DMS114 treated with DMSO at 0.1 percent for 48 hours (cell line): ENCODE results near the gene ZNF613.
"Not testable (repeated sequence)": the region's sequence is repeated elsewhere in the genome, so short reads cannot be mapped to it uniquely, and the experiment has no call there.

Source experiments
- DNase-seq: peaks from one replicate; lab custom pipeline; 2025; ENCODE audit not compliant: unreplicated experiment; lab: John Stamatoyannopoulos, UW

The ZNF613 gene

GRCh38 chr19:51926784-51927741 lies at the start of gene ZNF613:
Gene ZNF613 (plus strand): TSS chr19:51927472. CDS start chr19:51936221, 8,749 bp downstream.
- peak; percentile 95 for DNase-seq

- DNase-seq: no peak
Observed at GRCh38 chr19:51882518-51882917, 44.8 kb upstream of the ZNF613 start.

- no peak for DNase-seq
Observed at GRCh38 chr19:51884713-51885112, 42.6 kb upstream of the ZNF613 start.

GRCh38 chr19:51887522-51888498 lies 39.5 kb upstream of the ZNF613 start, which contains the start of gene ZNF577:
Gene ZNF577 (minus strand): TSS chr19:51887951. CDS start chr19:51880382, 7,569 bp downstream.
- DNase-seq: no peak

- DNase-seq: no peak
Observed at GRCh38 chr19:51889934-51890333, 37.3 kb upstream of the ZNF613 start.

GRCh38 chr19:51891193-51891747 lies 36.0 kb upstream of the ZNF613 start:
- DNase-seq: no peak

GRCh38 chr19:51901860-51902259 lies 25.4 kb upstream of the ZNF613 start:
- DNase-seq: no peak

GRCh38 chr19:51903192-51903591 lies 24.1 kb upstream of the ZNF613 start:
- DNase-seq: no peak

- DNase-seq: no peak
Observed at GRCh38 chr19:51904331-51905165, 22.7 kb upstream of the ZNF613 start, which contains the start of gene ZNF649. Gene ZNF649 (minus strand): TSS chr19:51905017. CDS start chr19:51900107, 4,910 bp downstream.

- DNase-seq: no peak
Observed at GRCh38 chr19:51905206-51905605, 22.1 kb upstream of the ZNF613 start.

- not testable (repeated sequence) for DNase-seq
Observed at GRCh38 chr19:51905639-51906038, 21.6 kb upstream of the ZNF613 start.

GRCh38 chr19:51906108-51906507 lies 21.2 kb upstream of the ZNF613 start:
- DNase-seq: not testable (repeated sequence)

- DNase-seq: not testable (repeated sequence)
Observed at GRCh38 chr19:51907981-51908380, 19.3 kb upstream of the ZNF613 start.

- peak; percentile 5 for DNase-seq
Observed at GRCh38 chr19:51915324-51915867, 11.9 kb upstream of the ZNF613 start.

- DNase-seq: no peak
Observed at GRCh38 chr19:51916167-51916566, 11.1 kb upstream of the ZNF613 start.

GRCh38 chr19:51919606-51920005 lies 7.7 kb upstream of the ZNF613 start:
- no peak for DNase-seq

GRCh38 chr19:51921949-51922348 lies 5.3 kb upstream of the ZNF613 start:
- DNase-seq: no peak

- DNase-seq: no peak
Observed at GRCh38 chr19:51926426-51926783, 867 bp upstream of the ZNF613 start.

GRCh38 chr19:51927859-51928258 lies 587 bp downstream of the ZNF613 start:
- no peak for DNase-seq

GRCh38 chr19:51931921-51932320 lies 4.6 kb downstream of the ZNF613 start:
- DNase-seq: no peak
